Inflammatory macrophage treated with lipopolysaccharide for 1 hour (primary cell): ENCODE measurements around the gene LY9.

ENCODE experiments used
- DNase-seq, 2 donors: peaks; one replicate each; pipeline ENCODE4 v3.0.0-alpha.2; 2020 to 2022

LY9 gene

GRCh38 chr1:160836981-160837557 lies 41.1 kb downstream of the LY9 start:
- DNase-seq = no peak

- no peak for DNase-seq
Measured at GRCh38 chr1:160837558-160838205, 41.7 kb downstream of the LY9 start.

GRCh38 chr1:160838888-160839287 lies 42.9 kb downstream of the LY9 start:
- DNase-seq = no peak

GRCh38 chr1:160839746-160840145 lies 43.8 kb downstream of the LY9 start:
- DNase-seq = no peak

GRCh38 chr1:160841079-160841478 lies 45.1 kb downstream of the LY9 start:
- DNase-seq = no peak

GRCh38 chr1:160844447-160845232 lies 48.7 kb downstream of the LY9 start:
- DNase-seq = no peak

GRCh38 chr1:160846281-160846680 lies 50.3 kb downstream of the LY9 start:
- DNase-seq = no peak

- DNase-seq = no peak
Measured at GRCh38 chr1:160850541-160850940, 54.6 kb downstream of the LY9 start.

GRCh38 chr1:160850993-160851392 lies 55.0 kb downstream of the LY9 start:
- no peak for DNase-seq

GRCh38 chr1:160853014-160853413 lies 57.0 kb downstream of the LY9 start:
- no peak for DNase-seq

GRCh38 chr1:160853754-160854153 lies 57.8 kb downstream of the LY9 start:
- DNase-seq = no peak

- DNase-seq = no peak
Measured at GRCh38 chr1:160855181-160855981, 59.4 kb downstream of the LY9 start.

- no peak for DNase-seq
Measured at GRCh38 chr1:160858097-160858496, 62.1 kb downstream of the LY9 start.

GRCh38 chr1:160858507-160858906 lies 62.5 kb downstream of the LY9 start:
- DNase-seq = no peak

GRCh38 chr1:160859166-160859565 lies 63.2 kb downstream of the LY9 start:
- DNase-seq = peak; percentile 60 to 63

GRCh38 chr1:160860840-160861505 lies 65.0 kb downstream of the LY9 start:
- no peak for DNase-seq

- peak; percentile 92 to 96 for DNase-seq
Measured at GRCh38 chr1:160862203-160863060, 66.5 kb downstream of the LY9 start, which contains the start of gene CD244. Gene CD244, minus strand, starts transcription at chr1:160862887. Its CDS starts 210 bp downstream, at chr1:160862677.

- DNase-seq = peak; percentile 64 to 66
Measured at GRCh38 chr1:160863061-160863773, 67.2 kb downstream of the LY9 start.

- DNase-seq = peak in 1 of 2 donors; percentile 48
Measured at GRCh38 chr1:160863774-160864131, 67.8 kb downstream of the LY9 start.

GRCh38 chr1:160864173-160864572 lies 68.2 kb downstream of the LY9 start:
- no peak for DNase-seq

- no peak for DNase-seq
Measured at GRCh38 chr1:160865337-160865736, 69.4 kb downstream of the LY9 start.
